ENCODE measurements around the gene HOPX. TPM values are rescaled to one million over a fixed set of nuclear protein-coding genes. Genes with fewer than 3 reads are reported as not detected.

Gene HOPX
- total RNA-seq, 2 experiments from 2014 or later = not detected

DNA sequence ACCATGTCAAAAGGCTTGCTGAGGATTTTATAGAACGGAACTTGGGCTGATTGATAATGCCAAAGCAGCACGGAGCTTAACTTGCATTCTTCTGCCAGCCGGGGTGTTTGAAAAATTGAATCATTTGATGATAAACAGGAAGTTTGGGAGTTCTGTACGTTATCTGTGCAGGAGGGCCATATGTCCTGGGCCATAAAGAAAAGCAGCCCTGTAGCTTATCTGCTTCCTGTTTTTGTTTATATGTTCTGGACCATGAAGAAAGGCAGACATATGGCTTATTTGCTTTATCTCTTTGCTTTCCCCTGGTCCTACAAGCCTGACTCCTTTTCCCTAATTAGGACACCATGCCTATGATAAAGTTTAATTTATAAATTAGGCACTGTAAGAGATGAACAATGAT lies 62.4 kb downstream of the HOPX start:
- no peaks in the 10 kb centered on the region for H3K36me3 ChIP-seq (ENCODE audit: insufficient read depth, low read length)
- H3K27ac ChIP-seq (ENCODE audit: low read depth, low read length, poor library complexity, severe bottlenecking) = no peak overlapping the region
- H3K4me3 ChIP-seq (ENCODE audit: low read depth, low read length, poor library complexity, severe bottlenecking) = no peak overlapping the region
- intact Hi-C loops (cut with micrococcal nuclease; ENCODE audit: unreplicated experiment) = no loop called here
- H3K79me2 ChIP-seq (ENCODE audit: insufficient read depth, low read depth, low read length) = no peaks in the 10 kb centered on the region
- TF ChIP-seq EZH2phosphoT487 (IDR thresholded peaks at IDR 0.05; ENCODE audit: borderline replicate concordance, low read depth, low read length) = no peak
- no peak for TF ChIP-seq CTCF (conservative IDR thresholded peaks at IDR 0.05; ENCODE audit: low read length)
- H2AFZ ChIP-seq (ENCODE audit: low read length) = no peak overlapping the region
- CTCF ChIA-PET (ENCODE audit: unreplicated experiment) = interaction anchor here (0.7 to 1.2 kb wide), 2 partner anchors 10 to 14 kb away, joined by 3 to 5 read pairs; no protein-coding TSS in a partner anchor
- BruUV-seq (replicated peaks) = no TSS peak
- H3K9me2 ChIP-seq (ENCODE audit: insufficient read depth, low read length) = no peaks in the 10 kb centered on the region
- H3K4me1 ChIP-seq (ENCODE audit: insufficient read depth, low read length, poor library complexity, severe bottlenecking) = no peaks in the 10 kb centered on the region
- DNase-seq (ENCODE audit: low spot score) = no peak
- H3K9me3 ChIP-seq (ENCODE audit: low read length) = no peaks in the 10 kb centered on the region
- H3K4me2 ChIP-seq (ENCODE audit: low read length) = no peak overlapping the region
- POLR2A ChIA-PET = interaction anchor here (1.2 kb wide), 1 partner anchor 10 kb away, joined by 4 read pairs; no protein-coding TSS in a partner anchor
- H4K20me1 ChIP-seq (ENCODE audit: insufficient read depth, low read length) = no peaks in the 10 kb centered on the region

DNA sequence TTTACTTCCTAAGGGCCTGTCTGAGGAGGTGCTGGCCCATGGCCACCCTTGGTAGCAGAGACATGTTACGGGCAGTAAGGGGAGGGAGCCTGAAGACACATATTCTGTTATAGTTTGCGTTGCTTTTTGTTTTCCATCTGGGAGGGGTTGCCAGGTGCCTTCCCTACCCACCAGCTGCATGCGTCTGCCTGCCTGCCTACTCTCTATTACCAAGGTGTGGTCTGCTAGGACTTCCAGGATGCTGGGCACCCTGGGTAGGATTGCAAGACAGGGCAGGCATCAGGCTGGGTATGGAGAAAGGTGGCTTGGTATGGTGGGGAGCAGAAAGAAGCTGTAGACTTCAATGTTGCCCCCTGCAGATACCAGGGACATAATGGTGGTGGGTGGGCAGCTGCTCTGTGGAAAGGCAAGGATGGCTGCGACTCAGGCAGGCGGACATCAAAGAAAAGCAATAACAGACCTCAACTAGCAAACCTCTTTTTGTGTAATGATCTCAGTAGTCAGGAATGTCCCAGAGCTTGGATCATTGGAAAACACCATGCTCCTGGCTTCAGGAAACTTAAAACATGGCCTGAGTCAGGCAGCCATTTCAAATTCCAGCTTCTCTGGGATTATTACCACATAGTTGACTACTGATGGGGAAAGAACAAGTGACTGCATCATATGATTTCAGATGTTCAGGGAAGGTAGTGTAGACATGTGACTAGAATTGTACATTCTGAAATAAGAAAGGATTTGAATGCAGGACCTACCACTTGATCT lies 67.8 kb downstream of the HOPX start:
- Histone ChIP-seq H3K79me2 (ENCODE audit: insufficient read depth, low read depth, low read length) (no peaks in the 10 kb centered on the region), H3K9me2 (ENCODE audit: insufficient read depth, low read length) (no peaks in the 10 kb centered on the region), H2AFZ (ENCODE audit: low read length) (no peak overlapping the region), H3K36me3 (ENCODE audit: insufficient read depth, low read length) (no peaks in the 10 kb centered on the region), H3K27ac (ENCODE audit: low read depth, low read length, poor library complexity, severe bottlenecking) (no peak overlapping the region), H3K9me3 (ENCODE audit: low read length) (no peaks in the 10 kb centered on the region), H3K4me1 (ENCODE audit: insufficient read depth, low read length, poor library complexity, severe bottlenecking) (no peaks in the 10 kb centered on the region), H3K4me2 (ENCODE audit: low read length) (no peak overlapping the region), H4K20me1 (ENCODE audit: insufficient read depth, low read length) (no peaks in the 10 kb centered on the region), H3K4me3 (ENCODE audit: low read depth, low read length, poor library complexity, severe bottlenecking) (no peak overlapping the region)
- intact Hi-C loops (cut with micrococcal nuclease; ENCODE audit: unreplicated experiment) = no loop called here
- ChIA-PET CTCF (ENCODE audit: unreplicated experiment) (no interaction called here), POLR2A (no interaction called here)
- no TSS peak for BruUV-seq (replicated peaks)
- DNase-seq (ENCODE audit: low spot score) = no peak
- TF ChIP-seq EZH2phosphoT487 (IDR thresholded peaks at IDR 0.05; ENCODE audit: borderline replicate concordance, low read depth, low read length) = no peak
- no peak for TF ChIP-seq CTCF (conservative IDR thresholded peaks at IDR 0.05; ENCODE audit: low read length)

DNA sequence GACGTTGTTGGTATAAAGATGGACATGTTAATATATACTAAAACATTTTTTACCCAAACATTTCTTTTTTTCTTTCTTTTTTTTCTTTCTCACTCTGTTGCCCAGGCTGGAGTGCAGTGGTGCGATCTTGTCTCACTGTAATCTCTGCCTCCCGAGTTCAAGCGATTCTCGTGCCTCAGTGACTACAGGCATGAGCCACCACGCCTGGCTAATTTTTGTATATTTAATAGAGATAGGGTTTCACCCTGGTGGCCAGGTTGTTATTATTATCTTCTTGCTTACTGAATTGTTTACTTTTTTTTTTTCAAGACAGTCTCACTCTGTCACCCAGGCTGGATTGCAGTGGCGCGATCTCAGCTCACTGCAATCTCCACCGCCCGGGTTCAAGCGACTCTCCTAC lies 68.8 kb downstream of the HOPX start:
- H3K36me3 ChIP-seq (ENCODE audit: insufficient read depth, low read length) = no peaks in the 10 kb centered on the region
- BruUV-seq (replicated peaks) = no TSS peak
- no peak overlapping the region for H3K4me3 ChIP-seq (ENCODE audit: low read depth, low read length, poor library complexity, severe bottlenecking)
- H3K9me3 ChIP-seq (ENCODE audit: low read length) = no peaks in the 10 kb centered on the region
- no peak overlapping the region for H3K27ac ChIP-seq (ENCODE audit: low read depth, low read length, poor library complexity, severe bottlenecking)
- no peaks in the 10 kb centered on the region for H3K79me2 ChIP-seq (ENCODE audit: insufficient read depth, low read depth, low read length)
- POLR2A ChIA-PET = interaction anchor here (0.6 kb wide), 1 partner anchor 28 kb away, joined by 4 read pairs; no protein-coding TSS in a partner anchor
- H3K4me1 ChIP-seq (ENCODE audit: insufficient read depth, low read length, poor library complexity, severe bottlenecking) = no peaks in the 10 kb centered on the region
- no peaks in the 10 kb centered on the region for H4K20me1 ChIP-seq (ENCODE audit: insufficient read depth, low read length)
- no peak overlapping the region for H3K4me2 ChIP-seq (ENCODE audit: low read length)
- CTCF ChIA-PET (ENCODE audit: unreplicated experiment) = no interaction called here
- DNase-seq (ENCODE audit: low spot score) = no peak
- intact Hi-C loops (cut with micrococcal nuclease; ENCODE audit: unreplicated experiment) = no loop called here
- no peaks in the 10 kb centered on the region for H3K9me2 ChIP-seq (ENCODE audit: insufficient read depth, low read length)
- TF ChIP-seq EZH2phosphoT487 (IDR thresholded peaks at IDR 0.05; ENCODE audit: borderline replicate concordance, low read depth, low read length) (no peak), CTCF (conservative IDR thresholded peaks at IDR 0.05; ENCODE audit: low read length) (no peak)
- no peak overlapping the region for H2AFZ ChIP-seq (ENCODE audit: low read length)

Measured in OCI-LY7 (cell line).